ENCODE data around the gene TSNAXIP1. TPM values are rescaled to one million over a fixed set of nuclear protein-coding genes. Genes with fewer than 3 reads are reported as not detected.
"Not testable (repeated sequence)": the region's sequence is repeated elsewhere in the genome, so short reads cannot be mapped to it uniquely, and the experiment has no call there.

TSNAXIP1 gene
- total and polyA plus RNA-seq, 5 donors from 2014 or later = 0.39 TPM; not detected in 4

- H3K9me3 ChIP-seq (ENCODE audit: control insufficient read depth in 2 of 2, low read length in 2 of 2) = no peaks in the 10 kb centered on the region
- DNase-seq (no peak), ATAC-seq (ENCODE audit: low read depth in 2 of 2) (no peak)
- H3K27ac ChIP-seq (ENCODE audit: insufficient read depth, low read length, poor library complexity, severe bottlenecking) = no peak overlapping the region
- Mint-ChIP-seq H3K27me3 (peaks cover 2% of the 10 kb centered on the region), H3K9me3 (no peaks in the 10 kb centered on the region), H3K4me1 (no peaks in the 10 kb centered on the region), H3K27ac (no peak overlapping the region), H3K4me3 (no peak overlapping the region), H3K36me3 (peaks cover 4% of the 10 kb centered on the region)
- no peak overlapping the region for H3K4me3 ChIP-seq (ENCODE audit: low read depth, low read length)
- no peaks in the 10 kb centered on the region for H3K4me1 ChIP-seq (ENCODE audit: control insufficient read depth, insufficient read depth, low read length, poor library complexity, severe bottlenecking)
- H3K27me3 ChIP-seq (ENCODE audit: control insufficient read depth, insufficient read depth, low read length) = no peaks in the 10 kb centered on the region
- peaks cover 18% of the 10 kb centered on the region for H3K36me3 ChIP-seq (ENCODE audit: control insufficient read depth, insufficient read depth, low read length)
Observed at GRCh38 chr16:67825119-67825518, 18.4 kb downstream of the TSNAXIP1 start.

- DNase-seq (no peak), ATAC-seq (ENCODE audit: low read depth in 2 of 2) (no peak)
- H3K36me3 ChIP-seq (ENCODE audit: control insufficient read depth, insufficient read depth, low read length) = peaks cover 24% of the 10 kb centered on the region
- no peak overlapping the region for H3K27ac ChIP-seq (ENCODE audit: insufficient read depth, low read length, poor library complexity, severe bottlenecking)
- no peaks in the 10 kb centered on the region for H3K27me3 Mint-ChIP-seq
- no peaks in the 10 kb centered on the region for H3K27me3 ChIP-seq (ENCODE audit: control insufficient read depth, insufficient read depth, low read length)
- H3K9me3 Mint-ChIP-seq = no peaks in the 10 kb centered on the region
- H3K4me1 ChIP-seq (ENCODE audit: control insufficient read depth, insufficient read depth, low read length, poor library complexity, severe bottlenecking) = no peaks in the 10 kb centered on the region
- no peak overlapping the region for H3K27ac Mint-ChIP-seq
- no peak overlapping the region for H3K4me3 ChIP-seq (ENCODE audit: low read depth, low read length)
- no peak overlapping the region for H3K4me3 Mint-ChIP-seq
- H3K4me1 Mint-ChIP-seq = no peaks in the 10 kb centered on the region
- H3K9me3 ChIP-seq (ENCODE audit: control insufficient read depth in 2 of 2, low read length in 2 of 2) = no peaks in the 10 kb centered on the region
- H3K36me3 Mint-ChIP-seq = peaks cover 7% of the 10 kb centered on the region
Observed at GRCh38 chr16:67825906-67826305, 19.2 kb downstream of the TSNAXIP1 start.

GRCh38 chr16:67828651-67829050 lies 22.0 kb downstream of the TSNAXIP1 start:
- Histone ChIP-seq H3K27me3 (ENCODE audit: control insufficient read depth, insufficient read depth, low read length) (no peaks in the 10 kb centered on the region), H3K4me3 (ENCODE audit: low read depth, low read length) (no peak overlapping the region), H3K27ac (ENCODE audit: insufficient read depth, low read length, poor library complexity, severe bottlenecking) (no peak overlapping the region), H3K4me1 (ENCODE audit: control insufficient read depth, insufficient read depth, low read length, poor library complexity, severe bottlenecking) (peaks cover 11% of the 10 kb centered on the region), H3K9me3 (ENCODE audit: control insufficient read depth in 2 of 2, low read length in 2 of 2) (no peaks in the 10 kb centered on the region), H3K36me3 (ENCODE audit: control insufficient read depth, insufficient read depth, low read length) (peaks cover 33% of the 10 kb centered on the region)
- no peak for DNase-seq
- Mint-ChIP-seq H3K27me3 (no peaks in the 10 kb centered on the region), H3K36me3 (peaks cover 8% of the 10 kb centered on the region), H3K4me3 (peak overlapping the region in 1 of 4 donors; percentile 38), H3K4me1 (peaks cover 1 to 12% (median 6%) of the 10 kb centered on the region in 4 donors), H3K9me3 (no peaks in the 10 kb centered on the region), H3K27ac (peak overlapping the region in 1 of 3 donors; percentile 31)
- no peak for ATAC-seq (ENCODE audit: low read depth in 2 of 2)

GRCh38 chr16:67833030-67833414 lies 26.3 kb downstream of the TSNAXIP1 start:
- H3K4me3 ChIP-seq (ENCODE audit: low read depth, low read length) = peak overlapping the region; percentile 83
- DNase-seq (no peak), ATAC-seq (ENCODE audit: low read depth in 2 of 2) (no peak)
- peaks cover 8% of the 10 kb centered on the region for H3K36me3 Mint-ChIP-seq
- no peaks in the 10 kb centered on the region for H3K9me3 ChIP-seq (ENCODE audit: control insufficient read depth in 2 of 2, low read length in 2 of 2)
- H3K27me3 Mint-ChIP-seq = no peaks in the 10 kb centered on the region
- no peaks in the 10 kb centered on the region for H3K27me3 ChIP-seq (ENCODE audit: control insufficient read depth, insufficient read depth, low read length)
- peaks cover 6 to 17% (median 11%) of the 10 kb centered on the region in 4 donors for H3K4me1 Mint-ChIP-seq
- H3K9me3 Mint-ChIP-seq = no peaks in the 10 kb centered on the region
- H3K4me3 Mint-ChIP-seq = peak overlapping the region; percentile 95 to 97 (median 96)
- peak overlapping the region; percentile 47 for H3K27ac ChIP-seq (ENCODE audit: insufficient read depth, low read length, poor library complexity, severe bottlenecking)
- peaks cover 16% of the 10 kb centered on the region for H3K4me1 ChIP-seq (ENCODE audit: control insufficient read depth, insufficient read depth, low read length, poor library complexity, severe bottlenecking)
- H3K27ac Mint-ChIP-seq = peak overlapping the region in 2 of 3 donors; percentile 56 to 82
- H3K36me3 ChIP-seq (ENCODE audit: control insufficient read depth, insufficient read depth, low read length) = peaks cover 33% of the 10 kb centered on the region

- peak overlapping the region; percentile 61 to 94 (median 82) for H3K27ac Mint-ChIP-seq
- peak overlapping the region; percentile 83 for H3K4me3 ChIP-seq (ENCODE audit: low read depth, low read length)
Observed at GRCh38 chr16:67833415-67834241, 26.9 kb downstream of the TSNAXIP1 start.

GRCh38 chr16:67834242-67834614 lies 27.5 kb downstream of the TSNAXIP1 start:
- H3K27ac Mint-ChIP-seq = peak overlapping the region in 2 of 3 donors; percentile 82 to 94
- ATAC-seq (ENCODE audit: low read depth in 2 of 2) (no peak), DNase-seq (no peak)
- Histone ChIP-seq H3K36me3 (ENCODE audit: control insufficient read depth, insufficient read depth, low read length) (peaks cover 24% of the 10 kb centered on the region), H3K4me3 (ENCODE audit: low read depth, low read length) (peak overlapping the region; percentile 83), H3K4me1 (ENCODE audit: control insufficient read depth, insufficient read depth, low read length, poor library complexity, severe bottlenecking) (peaks cover 16% of the 10 kb centered on the region), H3K27me3 (ENCODE audit: control insufficient read depth, insufficient read depth, low read length) (no peaks in the 10 kb centered on the region), H3K27ac (ENCODE audit: insufficient read depth, low read length, poor library complexity, severe bottlenecking) (peak overlapping the region; percentile 47), H3K9me3 (ENCODE audit: control insufficient read depth in 2 of 2, low read length in 2 of 2) (no peaks in the 10 kb centered on the region)
- no peaks in the 10 kb centered on the region for H3K9me3 Mint-ChIP-seq
- no peaks in the 10 kb centered on the region for H3K27me3 Mint-ChIP-seq
- peaks cover 6 to 17% (median 11%) of the 10 kb centered on the region in 4 donors for H3K4me1 Mint-ChIP-seq
- H3K4me3 Mint-ChIP-seq = peak overlapping the region; percentile 95 to 97 (median 96)
- H3K36me3 Mint-ChIP-seq = peaks cover 8% of the 10 kb centered on the region

More at GRCh38 chr16:67833415-67834241, 26.9 kb downstream of the TSNAXIP1 start:
- H3K27me3 ChIP-seq (ENCODE audit: control insufficient read depth, insufficient read depth, low read length) = no peaks in the 10 kb centered on the region
- no peaks in the 10 kb centered on the region for H3K27me3 Mint-ChIP-seq
- peak overlapping the region; percentile 47 for H3K27ac ChIP-seq (ENCODE audit: insufficient read depth, low read length, poor library complexity, severe bottlenecking)
- H3K4me3 Mint-ChIP-seq = peak overlapping the region; percentile 95 to 97 (median 96)
- ATAC-seq (ENCODE audit: low read depth in 2 of 2) (peak; percentile 99), DNase-seq (peak; percentile 89 to 93 (median 92))
- peaks cover 6 to 17% (median 11%) of the 10 kb centered on the region in 4 donors for H3K4me1 Mint-ChIP-seq
- no peaks in the 10 kb centered on the region for H3K9me3 ChIP-seq (ENCODE audit: control insufficient read depth in 2 of 2, low read length in 2 of 2)
- peaks cover 8% of the 10 kb centered on the region for H3K36me3 Mint-ChIP-seq
- H3K4me1 ChIP-seq (ENCODE audit: control insufficient read depth, insufficient read depth, low read length, poor library complexity, severe bottlenecking) = peaks cover 16% of the 10 kb centered on the region
- H3K9me3 Mint-ChIP-seq = no peaks in the 10 kb centered on the region
- H3K36me3 ChIP-seq (ENCODE audit: control insufficient read depth, insufficient read depth, low read length) = peaks cover 29% of the 10 kb centered on the region

- H3K36me3 Mint-ChIP-seq; H3K36me3 ChIP-seq (ENCODE audit: control insufficient read depth, insufficient read depth, low read length); H3K27me3 ChIP-seq (ENCODE audit: control insufficient read depth, insufficient read depth, low read length); ATAC-seq (ENCODE audit: low read depth in 2 of 2); H3K9me3 Mint-ChIP-seq; H3K27ac Mint-ChIP-seq; H3K4me3 Mint-ChIP-seq; H3K27ac ChIP-seq (ENCODE audit: insufficient read depth, low read length, poor library complexity, severe bottlenecking); DNase-seq; H3K9me3 ChIP-seq (ENCODE audit: control insufficient read depth in 2 of 2, low read length in 2 of 2); H3K27me3 Mint-ChIP-seq; H3K4me3 ChIP-seq (ENCODE audit: low read depth, low read length): not testable (repeated sequence)
- H3K4me1 ChIP-seq (ENCODE audit: control insufficient read depth, insufficient read depth, low read length, poor library complexity, severe bottlenecking) = peaks cover 21% of the 10 kb centered on the region
- H3K4me1 Mint-ChIP-seq = peaks cover 6 to 24% (median 15%) of the 10 kb centered on the region in 4 donors
Observed at GRCh38 chr16:67837190-67837589, 30.5 kb downstream of the TSNAXIP1 start.

- Histone ChIP-seq H3K9me3 (ENCODE audit: control insufficient read depth in 2 of 2, low read length in 2 of 2) (no peaks in the 10 kb centered on the region), H3K4me3 (ENCODE audit: low read depth, low read length) (no peak overlapping the region), H3K27ac (ENCODE audit: insufficient read depth, low read length, poor library complexity, severe bottlenecking) (no peak overlapping the region), H3K36me3 (ENCODE audit: control insufficient read depth, insufficient read depth, low read length) (no peaks in the 10 kb centered on the region), H3K27me3 (ENCODE audit: control insufficient read depth, insufficient read depth, low read length) (no peaks in the 10 kb centered on the region), H3K4me1 (ENCODE audit: control insufficient read depth, insufficient read depth, low read length, poor library complexity, severe bottlenecking) (peaks cover 17% of the 10 kb centered on the region)
- no peak overlapping the region for H3K27ac Mint-ChIP-seq
- peak overlapping the region in 1 of 4 donors; percentile 36 for H3K4me3 Mint-ChIP-seq
- H3K9me3 Mint-ChIP-seq = no peaks in the 10 kb centered on the region
- peaks cover 8 to 22% (median 14%) of the 10 kb centered on the region in 4 donors for H3K4me1 Mint-ChIP-seq
- H3K36me3 Mint-ChIP-seq = no peaks in the 10 kb centered on the region
- ATAC-seq (ENCODE audit: low read depth in 2 of 2) = no peak
- H3K27me3 Mint-ChIP-seq = no peaks in the 10 kb centered on the region
- DNase-seq = no peak
Observed at GRCh38 chr16:67837811-67838210, 31.1 kb downstream of the TSNAXIP1 start.
